ENCODE data around the gene ARHGAP26. TPM values are rescaled to one million over a fixed set of nuclear protein-coding genes. Genes with fewer than 3 reads are reported as not detected.

Gene ARHGAP26
- total RNA-seq, 4 donors from 2014 or later: 22.3 to 40.7 (median 28.2) TPM

GRCh38 chr5:143208781-143209510 is 438.8 kb downstream of the ARHGAP26 start:
- H3K27ac ChIP-seq (replicated peaks in 1 of 4): no peak overlapping the region
- H3K4me3 ChIP-seq: no peak overlapping the region
- 100% methylated on average over 2 of the region's 2 CpGs for WGBS
- H3K4me1 ChIP-seq: peaks cover 36 to 46% (median 44%) of the 10 kb centered on the region in 4 donors
- intact Hi-C loops (cut with DNase I): no loop called here
- no peaks in the 10 kb centered on the region for H3K27me3 ChIP-seq
- no peaks in the 10 kb centered on the region for H3K36me3 ChIP-seq
- no peaks in the 10 kb centered on the region for H3K9me3 ChIP-seq
- DNase-seq (ENCODE audit: extremely low spot score): no peak
- TF ChIP-seq EP300 (IDR thresholded peaks at IDR 0.05): no peak
- no peak for TF ChIP-seq CTCF (IDR thresholded peaks at IDR 0.05)
- no peak for TF ChIP-seq POLR2AphosphoS5 (IDR thresholded peaks at IDR 0.05)
- no peak for TF ChIP-seq POLR2A (IDR thresholded peaks at IDR 0.05; ENCODE audit: low read depth)

- Histone ChIP-seq H3K36me3 (peaks cover 0 to 6% (median 6%) of the 10 kb centered on the region in 4 donors), H3K27ac (replicated peaks in 1 of 4) (no peak overlapping the region), H3K9me3 (no peaks in the 10 kb centered on the region), H3K27me3 (no peaks in the 10 kb centered on the region), H3K4me1 (peaks cover 34 to 46% (median 42%) of the 10 kb centered on the region in 4 donors), H3K4me3 (no peak overlapping the region)
- DNase-seq (ENCODE audit: extremely low spot score): no peak
- TF ChIP-seq POLR2AphosphoS5 (IDR thresholded peaks at IDR 0.05) (no peak), CTCF (IDR thresholded peaks at IDR 0.05) (no peak), POLR2A (IDR thresholded peaks at IDR 0.05; ENCODE audit: low read depth) (no peak), EP300 (IDR thresholded peaks at IDR 0.05) (no peak)
- intact Hi-C loops (cut with DNase I): no loop called here
- WGBS: 94% methylated on average over 11 of the region's 11 CpGs
Observed at GRCh38 chr5:143209881-143210395, 439.8 kb downstream of the ARHGAP26 start.

GRCh38 chr5:143210576-143210975 is 440.4 kb downstream of the ARHGAP26 start:
- Histone ChIP-seq H3K27me3 (no peaks in the 10 kb centered on the region), H3K27ac (replicated peaks in 1 of 4) (no peak overlapping the region), H3K4me3 (no peak overlapping the region), H3K4me1 (peaks cover 27 to 41% (median 36%) of the 10 kb centered on the region in 4 donors), H3K36me3 (peaks cover 0 to 13% (median 10%) of the 10 kb centered on the region in 4 donors), H3K9me3 (no peaks in the 10 kb centered on the region)
- intact Hi-C loops (cut with DNase I): no loop called here
- DNase-seq (ENCODE audit: extremely low spot score): no peak
- TF ChIP-seq POLR2AphosphoS5 (IDR thresholded peaks at IDR 0.05) (no peak), CTCF (IDR thresholded peaks at IDR 0.05) (no peak), POLR2A (IDR thresholded peaks at IDR 0.05; ENCODE audit: low read depth) (no peak), EP300 (IDR thresholded peaks at IDR 0.05) (no peak)
- 95% methylated on average over 4 of the region's 4 CpGs for WGBS

- peaks cover 22 to 35% (median 30%) of the 10 kb centered on the region in 4 donors for H3K4me1 ChIP-seq
- 70% methylated on average over 1 of the region's 1 CpG for WGBS
- DNase-seq (ENCODE audit: extremely low spot score): no peak
- no peaks in the 10 kb centered on the region for H3K27me3 ChIP-seq
- no peak overlapping the region for H3K4me3 ChIP-seq
- H3K9me3 ChIP-seq: no peaks in the 10 kb centered on the region
- intact Hi-C loops (cut with DNase I): no loop called here
- TF ChIP-seq CTCF (IDR thresholded peaks at IDR 0.05) (no peak), POLR2A (IDR thresholded peaks at IDR 0.05; ENCODE audit: low read depth) (no peak), POLR2AphosphoS5 (IDR thresholded peaks at IDR 0.05) (no peak), EP300 (IDR thresholded peaks at IDR 0.05) (no peak)
- peaks cover 0 to 27% (median 17%) of the 10 kb centered on the region in 4 donors for H3K36me3 ChIP-seq
- H3K27ac ChIP-seq (replicated peaks in 1 of 4): no peak overlapping the region
Observed at GRCh38 chr5:143212261-143212660, 442.1 kb downstream of the ARHGAP26 start.
